GM18520 (cell line): ENCODE measurements around the gene MS4A15.
"Not testable (repeated sequence)": the region's sequence is repeated elsewhere in the genome, so short reads cannot be mapped to it uniquely, and the experiment has no call there.

Experiments
- ATAC-seq: cut with Tn5 transposase; IDR thresholded peaks from one replicate; pipeline ENCODE4 v1.9.1; 2021; ENCODE audit not compliant: unreplicated experiment

Gene MS4A15

GRCh38 chr11:60756307-60757032 is at the start of gene MS4A15:
TSS of gene MS4A15 (plus strand) at chr11:60756867. CDS start at chr11:60763734, 6,867 bp downstream.
- no peak for ATAC-seq

DNA sequence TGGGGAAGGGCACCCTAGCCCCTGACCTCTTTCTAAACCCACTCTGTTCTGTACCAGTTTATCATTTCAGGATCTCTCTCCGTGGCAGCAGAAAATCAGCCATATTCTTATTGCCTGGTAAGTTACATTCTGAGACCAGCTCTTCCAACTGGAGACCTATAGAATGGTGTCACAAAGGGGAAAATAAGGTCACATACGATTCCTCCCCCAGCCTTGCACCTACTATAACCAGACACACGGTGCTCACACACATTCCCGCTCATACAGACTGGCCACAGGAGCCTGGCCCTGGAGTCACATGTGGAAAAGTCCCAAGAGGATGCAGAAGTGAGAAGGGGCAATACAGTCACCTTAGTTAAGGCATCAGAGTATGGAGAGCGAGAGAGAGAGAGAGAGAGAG is 49.7 kb upstream of the MS4A15 start:
- ATAC-seq, result no peak

GRCh38 chr11:60710482-60710881 is 46.2 kb upstream of the MS4A15 start:
- ATAC-seq, result no peak

- no peak for ATAC-seq
Observed at GRCh38 chr11:60711276-60711675, 45.4 kb upstream of the MS4A15 start.

- not testable (repeated sequence) for ATAC-seq
Observed at GRCh38 chr11:60713423-60713822, 43.2 kb upstream of the MS4A15 start.

GRCh38 chr11:60717956-60718355 is 38.7 kb upstream of the MS4A15 start:
- ATAC-seq, result no peak

GRCh38 chr11:60718524-60719316 is 37.9 kb upstream of the MS4A15 start:
- ATAC-seq, result no peak

DNA sequence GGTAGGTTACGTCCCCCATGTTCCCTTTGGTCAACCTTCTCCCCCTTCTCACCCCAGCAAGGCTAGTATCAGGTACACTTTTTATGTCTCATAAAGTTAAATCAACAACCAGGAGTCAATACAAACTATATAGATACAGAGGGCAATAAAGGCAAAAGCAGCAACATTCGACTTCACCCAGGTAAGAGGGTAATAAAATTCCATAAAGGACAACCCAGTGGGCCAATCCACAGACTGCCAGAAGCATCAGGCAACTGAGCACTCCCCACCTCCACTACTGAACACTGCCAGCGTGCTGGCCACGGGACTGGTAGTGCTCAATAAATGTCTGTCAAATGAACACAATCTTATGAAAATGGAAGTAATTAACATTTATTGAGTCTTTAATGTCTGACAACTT is 37.3 kb upstream of the MS4A15 start:
- no peak for ATAC-seq

- no peak for ATAC-seq
Observed at GRCh38 chr11:60720460-60720859, 36.2 kb upstream of the MS4A15 start.

DNA sequence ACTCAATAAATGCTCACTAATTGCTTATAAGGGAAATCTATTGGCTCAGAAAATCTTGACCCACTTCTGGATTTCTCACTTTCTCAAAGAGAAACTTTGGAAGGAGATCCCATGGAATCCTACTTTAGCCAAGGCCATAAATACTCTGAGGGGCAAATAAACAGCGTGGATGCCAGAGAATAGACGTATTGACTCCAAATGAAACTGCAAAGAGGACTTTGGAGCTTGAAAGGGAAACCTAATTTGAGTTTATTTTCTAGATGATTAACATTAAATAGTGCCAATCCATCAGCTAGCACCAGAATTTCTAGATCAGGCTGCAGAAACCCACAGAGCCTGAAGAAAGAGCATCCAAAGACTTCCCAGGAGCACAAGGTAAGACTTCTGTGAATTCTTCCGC is 32.2 kb upstream of the MS4A15 start, which contains the start of gene MS4A18:
Gene MS4A18, plus strand, starts transcription at position 301 of the 400 bp plus-strand sequence.
- no peak for ATAC-seq

DNA sequence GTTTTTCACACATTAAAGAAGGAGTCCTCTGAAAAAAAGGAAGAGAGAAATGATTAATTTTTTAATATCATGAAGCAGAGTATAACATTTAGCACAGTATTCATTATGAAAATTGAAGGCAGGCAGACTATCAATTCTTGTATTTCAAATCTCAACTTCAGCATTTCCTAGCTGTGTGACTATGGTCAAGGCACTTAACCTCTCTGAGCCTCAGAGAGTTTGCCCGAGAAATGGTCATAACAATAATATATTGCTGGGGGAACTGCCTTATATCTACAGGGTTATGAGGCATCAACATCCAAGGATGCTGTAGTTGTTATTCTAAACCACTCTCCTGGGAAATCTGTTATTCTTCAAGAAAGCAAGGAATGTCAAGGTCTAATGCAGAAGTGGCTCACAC is 31.1 kb upstream of the MS4A15 start:
- ATAC-seq, result no peak

DNA sequence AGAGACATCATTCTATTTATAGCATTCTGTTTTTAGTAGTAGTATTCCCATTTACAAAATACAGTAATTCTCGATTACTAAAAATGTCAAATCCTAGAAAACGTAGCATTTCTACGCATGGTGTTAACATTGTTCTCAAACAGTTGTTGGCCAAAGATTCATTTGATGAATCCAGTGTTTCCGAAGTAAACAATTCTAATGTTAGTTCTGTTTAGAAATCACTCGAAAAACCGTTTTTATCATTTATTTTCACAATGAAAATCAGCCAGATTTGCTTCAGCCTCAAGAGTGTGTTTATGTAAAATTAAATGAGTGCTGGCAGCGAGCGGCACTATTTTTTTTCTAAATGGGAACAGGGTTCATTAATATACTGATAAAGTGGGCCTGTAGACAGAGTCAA is 25.1 kb upstream of the MS4A15 start:
- no peak for ATAC-seq

DNA sequence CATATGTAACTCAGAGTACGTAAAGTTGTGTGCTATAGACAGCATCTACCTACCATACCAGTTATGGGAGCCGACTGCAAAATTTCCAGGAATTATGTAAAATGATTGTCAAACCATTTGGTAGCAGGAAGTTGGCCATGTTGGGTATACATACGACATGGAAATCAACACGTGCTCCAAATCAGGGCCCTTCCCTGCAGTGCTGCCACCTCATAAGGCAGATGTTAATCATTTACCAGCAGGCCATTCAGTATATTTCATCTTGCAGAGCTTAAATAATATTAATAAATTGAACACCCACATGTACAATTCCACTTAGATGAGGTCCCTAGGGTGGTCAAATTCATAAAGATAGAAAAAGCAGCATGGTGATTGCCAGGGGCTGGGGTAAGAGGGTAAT is 22.4 kb upstream of the MS4A15 start:
- ATAC-seq, result no peak

DNA sequence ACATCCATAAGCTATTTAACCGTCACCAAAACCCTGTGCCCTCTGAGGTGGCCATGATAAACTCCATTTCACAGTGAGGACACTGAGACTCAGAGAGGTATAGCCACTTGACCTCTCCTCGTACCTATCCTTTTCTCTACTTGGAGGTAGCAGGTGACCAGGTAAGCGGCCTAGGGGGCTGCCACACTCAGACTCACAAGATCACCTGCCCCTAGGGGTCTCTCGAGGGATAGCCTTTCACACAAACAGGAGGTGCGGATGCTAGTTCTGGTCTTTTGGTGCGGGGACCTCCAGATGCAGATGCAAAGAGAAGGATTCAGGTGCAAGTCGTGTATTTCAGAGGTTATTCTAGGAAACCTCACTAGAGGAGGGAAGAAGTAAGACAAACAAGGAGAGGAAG is 17.6 kb upstream of the MS4A15 start:
- no peak for ATAC-seq

GRCh38 chr11:60740573-60740972 is 16.1 kb upstream of the MS4A15 start:
- no peak for ATAC-seq

DNA sequence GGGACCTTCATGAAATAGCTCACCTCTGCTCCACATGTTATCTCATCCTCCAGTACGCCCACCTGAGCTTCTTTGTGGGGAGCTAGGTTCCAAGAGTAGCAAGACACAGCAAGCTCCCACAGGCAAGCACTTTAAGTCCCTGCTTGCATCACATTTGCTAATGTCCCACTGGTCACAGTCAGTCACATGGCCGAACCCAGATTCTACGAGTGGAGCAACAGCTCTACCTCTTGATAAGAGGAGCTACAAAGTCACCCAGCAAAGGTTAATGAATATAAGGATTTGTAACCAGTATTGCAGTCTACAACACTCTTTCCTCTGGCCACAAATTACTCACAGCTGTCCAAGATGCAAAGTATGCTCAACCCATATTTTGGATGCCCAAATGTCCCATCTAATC is 15.2 kb upstream of the MS4A15 start:
- no peak for ATAC-seq

- no peak for ATAC-seq
Observed at GRCh38 chr11:60743058-60743457, 13.6 kb upstream of the MS4A15 start.

- ATAC-seq, result no peak
Observed at GRCh38 chr11:60744114-60744513, 12.6 kb upstream of the MS4A15 start.

DNA sequence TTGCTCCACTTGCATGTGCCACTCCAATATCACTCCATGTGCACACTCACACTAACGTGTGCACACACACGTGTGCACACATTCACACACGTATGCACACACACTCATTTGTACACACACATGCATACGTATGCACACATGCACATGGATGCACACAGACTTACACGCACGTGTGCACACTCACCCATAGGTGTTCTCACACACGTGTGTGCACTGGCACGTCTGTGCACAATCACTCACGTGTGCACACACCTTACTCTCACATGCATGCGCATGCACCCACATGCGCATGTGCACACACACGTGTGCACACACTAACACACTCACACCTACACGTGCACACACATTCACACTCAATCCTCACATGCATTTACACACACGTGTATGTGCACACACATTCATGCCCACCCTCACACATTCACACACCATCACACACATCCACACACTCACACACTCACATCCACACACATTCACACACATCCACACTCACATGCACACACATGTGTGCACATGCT is 9.3 kb upstream of the MS4A15 start:
- no peak for ATAC-seq

GRCh38 chr11:60748225-60748624 is 8.4 kb upstream of the MS4A15 start:
- ATAC-seq, result no peak

- ATAC-seq, result no peak
Observed at GRCh38 chr11:60748821-60749220, 7.8 kb upstream of the MS4A15 start.

DNA sequence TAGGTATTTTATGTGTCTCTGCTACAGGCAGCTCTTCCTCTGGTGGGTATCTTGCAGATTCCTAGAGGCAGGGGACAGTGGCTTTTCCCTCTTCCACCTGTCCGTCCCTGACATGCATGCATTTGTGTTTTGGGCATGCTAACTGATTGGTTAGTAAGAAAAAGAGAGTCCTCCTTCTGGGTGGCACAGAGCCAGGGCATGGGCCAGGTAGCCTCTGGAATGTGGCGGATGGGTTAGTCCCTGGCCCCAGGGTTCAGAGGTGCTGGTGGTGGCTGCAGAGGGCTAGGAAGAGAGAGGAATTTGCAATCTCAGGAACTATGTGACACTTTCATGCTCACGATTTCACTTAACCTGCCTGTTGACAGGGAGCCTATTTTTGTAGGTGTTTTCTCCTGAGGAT is 5.8 kb upstream of the MS4A15 start:
- no peak for ATAC-seq
